Uterus (tissue), 2 donors: ENCODE measurements around the gene TMEM213.

Experiments
- POLR2A ChIP-seq, 2 donors: fragments of 450-650 bp; IDR thresholded peaks; one replicate each; pipeline ENCODE4 v1.6.1; 2016; ENCODE audit warnings: antibody characterized with exemption in 2 of 2, mild to moderate bottlenecking in 1 of 2, moderate library complexity in 1 of 2
- TF ChIP-seq, protein P1 (sequence below), 4 experiments: fragments of 200-600 bp in 2 of 4; fragments of 450-650 bp in 2 of 4; sonication (generic) in 2 of 4; IDR thresholded peaks; one replicate each; pipeline ENCODE4 v1.5.1; 2016 to 2019; ENCODE audit warnings: antibody characterized with exemption in 4 of 4, mild to moderate bottlenecking in 2 of 4, moderate library complexity in 1 of 4

DNA sequence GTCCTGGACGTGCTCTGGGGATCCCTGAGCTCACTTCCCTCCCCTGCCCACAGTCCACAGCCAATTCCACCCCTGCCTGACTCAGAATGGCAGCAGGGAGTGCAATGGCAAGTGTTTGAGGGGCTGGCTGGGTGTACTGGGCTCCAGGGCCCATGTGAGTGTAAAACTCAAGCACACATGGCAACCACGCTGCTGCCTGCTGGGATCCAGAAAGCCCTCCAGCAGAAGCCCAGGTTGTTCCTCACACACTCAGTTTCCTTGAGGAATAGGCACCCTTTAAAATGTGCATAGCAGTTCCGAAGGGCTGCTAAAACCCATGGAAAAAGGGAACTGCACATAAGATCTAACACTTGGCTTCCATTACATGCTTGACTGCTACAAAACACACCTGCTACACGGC lies 11.6 kb downstream of the TMEM213 start:
- TF ChIP-seq, protein P1, sequence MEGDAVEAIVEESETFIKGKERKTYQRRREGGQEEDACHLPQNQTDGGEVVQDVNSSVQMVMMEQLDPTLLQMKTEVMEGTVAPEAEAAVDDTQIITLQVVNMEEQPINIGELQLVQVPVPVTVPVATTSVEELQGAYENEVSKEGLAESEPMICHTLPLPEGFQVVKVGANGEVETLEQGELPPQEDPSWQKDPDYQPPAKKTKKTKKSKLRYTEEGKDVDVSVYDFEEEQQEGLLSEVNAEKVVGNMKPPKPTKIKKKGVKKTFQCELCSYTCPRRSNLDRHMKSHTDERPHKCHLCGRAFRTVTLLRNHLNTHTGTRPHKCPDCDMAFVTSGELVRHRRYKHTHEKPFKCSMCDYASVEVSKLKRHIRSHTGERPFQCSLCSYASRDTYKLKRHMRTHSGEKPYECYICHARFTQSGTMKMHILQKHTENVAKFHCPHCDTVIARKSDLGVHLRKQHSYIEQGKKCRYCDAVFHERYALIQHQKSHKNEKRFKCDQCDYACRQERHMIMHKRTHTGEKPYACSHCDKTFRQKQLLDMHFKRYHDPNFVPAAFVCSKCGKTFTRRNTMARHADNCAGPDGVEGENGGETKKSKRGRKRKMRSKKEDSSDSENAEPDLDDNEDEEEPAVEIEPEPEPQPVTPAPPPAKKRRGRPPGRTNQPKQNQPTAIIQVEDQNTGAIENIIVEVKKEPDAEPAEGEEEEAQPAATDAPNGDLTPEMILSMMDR (IDR thresholded peaks at IDR 0.05) = no peak
- TF ChIP-seq POLR2A (IDR thresholded peaks at IDR 0.05) = no peak
